Heart left ventricle (tissue), 16 donors: ENCODE results near the gene B4GALNT4. TPM values are rescaled to one million over a fixed set of nuclear protein-coding genes. Genes with fewer than 3 reads are reported as not detected.
A peak's percentile ranks its signal among the peaks of the same experiment; 100 is the strongest.
"Not testable (repeated sequence)": the region's sequence is repeated elsewhere in the genome, so short reads cannot be mapped to it uniquely, and the experiment has no call there.

Experiments
- ATAC-seq, 4 donors: fragments of 200-7000 bp; cut with Tn5 transposase; one replicate each; pipeline ENCODE4 v1.9.1; 2020 to 2022; ENCODE audit warnings: moderate library complexity in 4 of 4, mild to moderate bottlenecking in 3 of 4, moderate number of reproducible peaks in 1 of 4
- DNase-seq, 5 donors: peaks; one replicate each; pipeline ENCODE4 v3.0.0-alpha.2; 2020
- H3K27ac ChIP-seq, 12 donors: fragments of 200-600 bp; sonication (generic) in 4 of 12; one replicate each; pipeline versions ENCODE4 v1.5.0 to v1.8.0; 2016 to 2022; ENCODE audit warnings: mild to moderate bottlenecking in 2 of 12
- H3K27me3 ChIP-seq, 9 donors: fragments of 200-600 bp; sonication (generic) in 2 of 9; one replicate each; pipeline versions ENCODE4 v1.5.1 to v1.8.0; 2016 to 2022; ENCODE audit warnings: mild to moderate bottlenecking in 3 of 9
- H3K36me3 ChIP-seq, 9 donors: fragments of 200-600 bp; sonication (generic) in 2 of 9; one replicate each; pipeline versions ENCODE4 v1.5.0 to v1.8.0; 2018 to 2022; ENCODE audit warnings: mild to moderate bottlenecking in 2 of 9
- H3K4me1 ChIP-seq, 12 donors: fragments of 200-600 bp; sonication (generic) in 4 of 12; one replicate each; pipeline versions ENCODE4 v1.5.0 to v1.8.0; 2016 to 2022; ENCODE audit warnings: mild to moderate bottlenecking in 3 of 12
- H3K4me3 ChIP-seq, 12 donors: fragments of 200-600 bp; sonication (generic) in 4 of 12; one replicate each; pipeline versions ENCODE4 v1.5.0 to v1.8.0; 2017 to 2022; ENCODE audit warnings: mild to moderate bottlenecking in 9 of 12, moderate library complexity in 4 of 12
- H3K9me3 ChIP-seq, 12 donors: fragments of 200-600 bp; sonication (generic) in 4 of 12; one replicate each; pipeline versions ENCODE4 v1.5.0 to v1.8.0; 2016 to 2022; ENCODE audit warnings: mild to moderate bottlenecking in 1 of 12
- POLR2A ChIP-seq, 2 donors: fragments of 450-650 bp; IDR thresholded peaks; one replicate each; pipeline ENCODE4 v1.6.1; 2017; ENCODE audit warnings: antibody characterized with exemption in 2 of 2, mild to moderate bottlenecking in 2 of 2, moderate library complexity in 2 of 2
- WGBS, 4 donors: extraction: QIAGEN DNeasy Blood & Tissue Kit in 2 of 4; methylation state at CpG; one replicate each; pipeline versions ENCODE4 v1.1.5 to v1.1.7; 2013 to 2018; 5-methylcytosine and 5-hydroxymethylcytosine counted together
- intact Hi-C, 10 donors: fragments of 100-400 bp; cut with DNase I; formaldehyde crosslinking; loops; one replicate each; pipeline versions ENCODE4 v1.11.1 to v1.14.2; 2022
- polyA plus RNA-seq, 2 donors: library from polyadenylated mRNA; stranded (reverse); fragments of 200-250 nt; gene quantifications; one replicate each; pipeline ENCODE4 v1.2.3, GENCODE V29; 2013
- total RNA-seq, 9 donors: library from RNA; depleted of rRNA in 2 of 9; stranded (reverse); fragments of >200 nt in 2 of 9; fragmentation: NEBNext Ultra II Directional in 3 of 9; extraction: Animal tissue kit (Norgen Biotek cat#: 25700) in 3 of 9; gene quantifications; one replicate each; pipeline versions ENCODE4 v1.1.0 to v1.2.4, GENCODE V29; 2016 to 2023
- TF ChIP-seq, protein P1 (sequence below), 12 donors: fragments of 200-600 bp; sonication (generic) in 4 of 12; IDR thresholded peaks; one replicate each; pipeline versions ENCODE4 v1.5.0 to v1.8.0; 2018 to 2022; ENCODE audit warnings: antibody characterized with exemption in 12 of 12, mild to moderate bottlenecking in 5 of 12
- donor health status: ischemic (EF 13 %, LVEDD 7.1; RV severe dilation, severe dysfunction).
- donor health status: healthy with polysubstance abuse.
- donor health status: DM: no; HTN: yes; CAD: no.
- donor health status: DM: no; HTN: no; CAD: no.
- donor health status: ischemic (EF 25% LVEDD 6.9; RV normal size, moderate dysfunction).
- donor health status: ischemic (EF 25% LVEDD 5.7; RV mildly dilated, moderate dysfunction).
- donor health status: healthy.
- donor health status: DM: yes; HTN: yes; CAD: no.
- donor health status: ischemic (EF 35%, LVEDD 5.7; RV mildly dilated, moderate dysfunction).
- donor health status: nonischemic (EF 11% LVEDD 7.7; RV severe dilation, severe dysfunction).
- donor health status: DM: yes; HTN: yes; CAD: no.
- donor health status: PGD.
- donor health status: ischemic (EF 29% LVEDD 5.4; RV normal size, mild dysfunction).
- donor health status: nonischemic (EF 23%, LVEDD 6.1; RV moderate dilation, normal function).

The B4GALNT4 gene
- total and polyA plus RNA-seq, 11 donors = 0.28 to 1.9 (median 0.68) TPM; not detected in 2

DNA sequence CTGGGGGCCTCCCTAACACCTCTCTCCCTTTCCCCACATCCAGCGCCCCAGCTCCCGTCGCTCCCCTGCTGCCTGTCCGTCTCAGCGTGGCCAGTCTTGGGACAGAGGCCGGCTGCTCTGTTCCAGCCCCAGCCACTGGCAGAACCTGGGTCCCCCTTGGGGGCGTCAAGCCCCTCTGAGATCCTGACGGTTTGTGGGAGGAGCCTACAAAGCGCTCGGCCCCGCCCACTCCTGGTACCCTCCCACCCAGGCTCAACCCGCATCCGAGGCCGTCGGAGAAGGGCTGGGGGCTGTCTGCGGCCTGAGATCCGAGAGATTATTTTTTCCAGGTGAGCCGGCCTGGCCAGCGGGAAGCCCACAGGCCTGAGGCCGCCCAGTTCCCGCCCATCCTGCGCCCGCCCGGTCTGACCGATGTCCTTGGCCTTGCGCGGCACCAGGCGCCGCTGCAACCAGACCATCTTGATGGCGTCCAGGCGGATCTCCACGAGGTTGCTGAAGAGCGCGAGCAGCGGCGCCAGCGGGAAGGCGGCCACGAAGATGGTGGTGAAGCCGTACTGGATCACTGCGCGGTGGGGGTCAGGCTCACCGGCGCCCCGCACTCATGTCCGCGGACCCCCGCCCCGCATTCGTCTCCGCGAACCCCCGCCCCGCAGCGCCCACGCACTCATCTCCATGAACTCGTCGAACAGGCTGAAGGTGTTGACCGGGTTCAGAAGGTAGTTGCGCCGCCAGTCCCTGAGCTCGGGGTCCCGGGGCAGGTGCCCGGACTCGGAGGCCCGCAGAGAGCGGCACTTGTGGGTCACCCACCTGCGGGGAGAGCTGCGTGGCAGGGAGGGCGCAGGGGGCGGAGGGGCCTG is 51.0 kb downstream of the B4GALNT4 start:
- H3K27me3 ChIP-seq = peaks cover 4 to 89% (median 34%) of the 10 kb centered on the region in 9 donors
- no peak for ATAC-seq
- H3K4me3 ChIP-seq = no peak overlapping the region
- no peaks in the 10 kb centered on the region for H3K36me3 ChIP-seq
- WGBS, 4 donors = 46 to 65% (median 50%) methylated on average over 38 to 71 of the region's 71 CpGs
- no peaks in the 10 kb centered on the region for H3K9me3 ChIP-seq
- intact Hi-C loops = no loop called here
- TF ChIP-seq, protein P1, sequence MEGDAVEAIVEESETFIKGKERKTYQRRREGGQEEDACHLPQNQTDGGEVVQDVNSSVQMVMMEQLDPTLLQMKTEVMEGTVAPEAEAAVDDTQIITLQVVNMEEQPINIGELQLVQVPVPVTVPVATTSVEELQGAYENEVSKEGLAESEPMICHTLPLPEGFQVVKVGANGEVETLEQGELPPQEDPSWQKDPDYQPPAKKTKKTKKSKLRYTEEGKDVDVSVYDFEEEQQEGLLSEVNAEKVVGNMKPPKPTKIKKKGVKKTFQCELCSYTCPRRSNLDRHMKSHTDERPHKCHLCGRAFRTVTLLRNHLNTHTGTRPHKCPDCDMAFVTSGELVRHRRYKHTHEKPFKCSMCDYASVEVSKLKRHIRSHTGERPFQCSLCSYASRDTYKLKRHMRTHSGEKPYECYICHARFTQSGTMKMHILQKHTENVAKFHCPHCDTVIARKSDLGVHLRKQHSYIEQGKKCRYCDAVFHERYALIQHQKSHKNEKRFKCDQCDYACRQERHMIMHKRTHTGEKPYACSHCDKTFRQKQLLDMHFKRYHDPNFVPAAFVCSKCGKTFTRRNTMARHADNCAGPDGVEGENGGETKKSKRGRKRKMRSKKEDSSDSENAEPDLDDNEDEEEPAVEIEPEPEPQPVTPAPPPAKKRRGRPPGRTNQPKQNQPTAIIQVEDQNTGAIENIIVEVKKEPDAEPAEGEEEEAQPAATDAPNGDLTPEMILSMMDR (IDR thresholded peaks at IDR 0.05) = no peak
- no peak for TF ChIP-seq POLR2A (IDR thresholded peaks at IDR 0.05)
- H3K4me1 ChIP-seq = peaks cover 0 to 25% (median 13%) of the 10 kb centered on the region in 12 donors
- H3K27ac ChIP-seq = no peak overlapping the region
- DNase-seq = peak in 4 of 5 donors; percentile 9 to 62 (median 20)

GRCh38 chr11:420911-421321 is 51.6 kb downstream of the B4GALNT4 start:
- no peak for ATAC-seq
- 84 to 89% (median 86%) methylated on average over 19 to 21 of the region's 21 CpGs for WGBS, 4 donors
- peaks cover 4 to 89% (median 30%) of the 10 kb centered on the region in 9 donors for H3K27me3 ChIP-seq

GRCh38 chr11:422249-422656 is 53.0 kb downstream of the B4GALNT4 start:
- intact Hi-C loops = no loop called here
- peaks cover 0 to 7% (median 0%) of the 10 kb centered on the region in 12 donors for H3K4me1 ChIP-seq
- TF ChIP-seq POLR2A (IDR thresholded peaks at IDR 0.05) = no peak
- TF ChIP-seq, protein P1 (IDR thresholded peaks at IDR 0.05) = no peak
- no peak overlapping the region for H3K27ac ChIP-seq
- ATAC-seq (no peak), DNase-seq (peak in 1 of 5 donors; percentile 15)
- H3K27me3 ChIP-seq = peaks cover 0 to 83% (median 23%) of the 10 kb centered on the region in 9 donors
- H3K9me3 ChIP-seq = no peaks in the 10 kb centered on the region
- no peaks in the 10 kb centered on the region for H3K36me3 ChIP-seq
- WGBS, 4 donors = 60 to 61% (median 60%) methylated on average over 10 of the region's 10 CpGs
- no peak overlapping the region for H3K4me3 ChIP-seq

More at GRCh38 chr11:420911-421321, 51.6 kb downstream of the B4GALNT4 start:
- peaks cover 0 to 20% (median 8%) of the 10 kb centered on the region in 12 donors for H3K4me1 ChIP-seq
- peak in 4 of 5 donors; percentile 4 to 62 (median 14) for DNase-seq
- H3K27ac ChIP-seq = no peak overlapping the region
- no peak for TF ChIP-seq POLR2A (IDR thresholded peaks at IDR 0.05)
- TF ChIP-seq, protein P1 (IDR thresholded peaks at IDR 0.05) = no peak
- intact Hi-C loops = no loop called here
- H3K4me3 ChIP-seq = no peak overlapping the region
- H3K9me3 ChIP-seq = no peaks in the 10 kb centered on the region
- no peaks in the 10 kb centered on the region for H3K36me3 ChIP-seq

- WGBS, 4 donors = 84 to 91% (median 90%) methylated on average over 4 of the region's 4 CpGs
- Histone ChIP-seq H3K27me3 (peaks cover 0 to 63% (median 6%) of the 10 kb centered on the region in 9 donors), H3K4me3 (no peak overlapping the region), H3K4me1 (no peaks in the 10 kb centered on the region), H3K27ac (no peak overlapping the region), H3K36me3 (no peaks in the 10 kb centered on the region), H3K9me3 (no peaks in the 10 kb centered on the region)
- no peak for DNase-seq
- intact Hi-C loops = no loop called here
- ATAC-seq = no peak
- TF ChIP-seq POLR2A (IDR thresholded peaks at IDR 0.05) = no peak
- TF ChIP-seq, protein P1 (IDR thresholded peaks at IDR 0.05) = no peak
These were observed 54.9 kb downstream of the B4GALNT4 start for GRCh38 chr11:424232-424631.

DNA sequence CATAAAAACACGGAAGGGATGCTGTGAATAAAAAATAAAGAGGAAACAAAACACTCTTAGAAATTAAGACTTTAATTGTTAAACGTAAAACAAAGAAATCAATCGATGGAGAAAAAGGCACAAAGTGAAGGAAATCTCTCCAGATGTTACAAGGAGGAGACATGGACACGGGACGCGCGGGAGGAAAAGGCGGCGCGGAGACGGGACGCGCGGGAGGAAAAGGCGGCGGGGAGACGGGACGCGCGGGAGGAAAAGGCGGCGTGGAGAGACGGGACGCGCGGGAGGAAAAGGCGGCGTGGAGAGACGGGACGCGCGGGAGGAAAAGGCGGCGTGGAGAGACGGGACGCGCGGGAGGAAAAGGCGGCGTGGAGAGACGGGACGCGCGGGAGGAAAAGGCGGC is 55.5 kb downstream of the B4GALNT4 start:
- H3K9me3 ChIP-seq, H3K36me3 ChIP-seq, H3K27ac ChIP-seq, H3K4me1 ChIP-seq, intact Hi-C loops, H3K4me3 ChIP-seq, ATAC-seq: not testable (repeated sequence)
- DNase-seq = peak in 1 of 5 donors; percentile 2
- 33 to 44% (median 38%) methylated on average over 30 to 35 of the region's 45 CpGs for WGBS, 4 donors
- H3K27me3 ChIP-seq = peaks cover 0 to 59% (median 5%) of the 10 kb centered on the region in 9 donors
